GM19099 (cell line): ENCODE measurements around the gene ZFP57.

Experiments used
- POLR2A ChIP-seq: IDR thresholded peaks from 3 replicates; pipeline ENCODE4 v1.6.1; 2011; ENCODE audit warnings: low read depth; ENCODE audit not compliant: insufficient read length; ENCODE audit errors: extremely low read depth

ZFP57 gene

GRCh38 chr6:29667158-29667557 is 13.8 kb downstream of the ZFP57 start:
- TF ChIP-seq POLR2A, result no peak

GRCh38 chr6:29666826-29667130 is 14.2 kb downstream of the ZFP57 start:
- no peak for TF ChIP-seq POLR2A

- no peak for TF ChIP-seq POLR2A
These were observed 14.8 kb downstream of the ZFP57 start for GRCh38 chr6:29665942-29666825.

- TF ChIP-seq POLR2A, result no peak
These were observed 17.5 kb downstream of the ZFP57 start for GRCh38 chr6:29663300-29664042.

- no peak for TF ChIP-seq POLR2A
These were observed 19.9 kb downstream of the ZFP57 start for GRCh38 chr6:29661071-29661470.

GRCh38 chr6:29656798-29657197 is 24.2 kb downstream of the ZFP57 start, which contains the start of gene MOG:
TSS of gene MOG (plus strand) at chr6:29657092. CDS start at chr6:29657210, 118 bp downstream.
- TF ChIP-seq POLR2A, result no peak

GRCh38 chr6:29656157-29656556 is 24.8 kb downstream of the ZFP57 start:
- no peak for TF ChIP-seq POLR2A

GRCh38 chr6:29655658-29656057 is 25.3 kb downstream of the ZFP57 start:
- no peak for TF ChIP-seq POLR2A

GRCh38 chr6:29653452-29654038 is 27.4 kb downstream of the ZFP57 start:
- TF ChIP-seq POLR2A, result no peak

GRCh38 chr6:29652198-29652584 is 28.8 kb downstream of the ZFP57 start:
- TF ChIP-seq POLR2A, result no peak

GRCh38 chr6:29651413-29652197 is 29.3 kb downstream of the ZFP57 start:
- TF ChIP-seq POLR2A, result no peak

GRCh38 chr6:29649701-29650673 is 31.0 kb downstream of the ZFP57 start:
- peak; percentile 84 for TF ChIP-seq POLR2A

- no peak for TF ChIP-seq POLR2A
These were observed 32.9 kb downstream of the ZFP57 start for GRCh38 chr6:29647927-29648642.
